GM21423 (cell line): ENCODE results near the gene RFC4.
"Not testable (repeated sequence)": the region's sequence is repeated elsewhere in the genome, so short reads cannot be mapped to it uniquely, and the experiment has no call there.

Source experiments
- ATAC-seq: cut with Tn5 transposase; IDR thresholded peaks from one replicate; pipeline ENCODE4 v1.9.1; 2021; ENCODE audit warnings: mild to moderate bottlenecking, moderate library complexity; ENCODE audit not compliant: unreplicated experiment

RFC4 gene

GRCh38 chr3:186825294-186825821, 19.1 kb upstream of the RFC4 start:
- no peak for ATAC-seq

GRCh38 chr3:186824430-186825139, 18.3 kb upstream of the RFC4 start:
- ATAC-seq: no peak

- ATAC-seq: no peak
Measured at GRCh38 chr3:186823386-186823785, 17.1 kb upstream of the RFC4 start.

GRCh38 chr3:186822388-186822759, 16.1 kb upstream of the RFC4 start:
- not testable (repeated sequence) for ATAC-seq

- no peak for ATAC-seq
Measured at GRCh38 chr3:186821429-186822387, 15.4 kb upstream of the RFC4 start.

- ATAC-seq: no peak
Measured at GRCh38 chr3:186818956-186819355, 12.7 kb upstream of the RFC4 start.

GRCh38 chr3:186818516-186818915, 12.2 kb upstream of the RFC4 start:
- no peak for ATAC-seq

- ATAC-seq: no peak
Measured at GRCh38 chr3:186815435-186815834, 9.2 kb upstream of the RFC4 start.

GRCh38 chr3:186814100-186814499, 7.8 kb upstream of the RFC4 start:
- ATAC-seq: no peak

- ATAC-seq: not testable (repeated sequence)
Measured at GRCh38 chr3:186811313-186811712, 5.0 kb upstream of the RFC4 start.

- no peak for ATAC-seq
Measured at GRCh38 chr3:186810336-186810996, 4.2 kb upstream of the RFC4 start.

GRCh38 chr3:186807231-186807630, 949 bp upstream of the RFC4 start:
- no peak for ATAC-seq

- not testable (repeated sequence) for ATAC-seq
Measured at GRCh38 chr3:186803447-186803846, 2.8 kb downstream of the RFC4 start.

- no peak for ATAC-seq
Measured at GRCh38 chr3:186802701-186803100, 3.6 kb downstream of the RFC4 start.

GRCh38 chr3:186800285-186800684, 6.0 kb downstream of the RFC4 start:
- ATAC-seq: no peak

GRCh38 chr3:186798239-186798874, 7.9 kb downstream of the RFC4 start:
- ATAC-seq: no peak

- no peak for ATAC-seq
Measured at GRCh38 chr3:186790261-186790981, 15.9 kb downstream of the RFC4 start.

GRCh38 chr3:186789554-186790260, 16.6 kb downstream of the RFC4 start:
- ATAC-seq: no peak
